ENCODE results near the gene ADGRG3. TPM values are rescaled to one million over a fixed set of nuclear protein-coding genes. Genes with fewer than 3 reads are reported as not detected.
A peak's percentile ranks its signal among the peaks of the same experiment; 100 is the strongest.

The ADGRG3 gene
- total RNA-seq, 1 donor from 2014 or later = 5.8 TPM

DNA sequence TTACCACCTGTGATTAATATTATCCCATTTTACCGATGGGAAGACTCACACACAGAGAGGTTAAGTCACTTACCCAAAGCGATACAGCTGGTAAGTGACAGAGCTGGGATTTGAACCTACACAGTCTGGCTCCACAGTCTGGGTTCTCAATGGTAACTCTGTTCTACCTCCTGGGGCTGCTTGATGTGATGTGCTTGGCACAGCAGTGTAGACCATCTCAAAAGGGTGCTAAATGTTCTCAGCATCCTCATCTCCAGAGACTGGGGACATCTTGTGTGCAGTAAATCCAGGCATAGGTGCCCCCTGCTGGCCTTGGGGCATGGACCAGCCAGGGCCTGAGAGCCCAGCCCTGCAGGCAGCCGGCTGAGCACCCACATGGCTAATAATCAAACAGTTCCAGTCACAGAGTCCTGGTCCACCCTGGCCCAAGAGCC is 52.1 kb downstream of the ADGRG3 start:
- ATAC-seq (peak; percentile 82), DNase-seq (no peak)
- no peaks in the 10 kb centered on the region for H3K4me1 ChIP-seq
- no peaks in the 10 kb centered on the region for H3K9me3 ChIP-seq
- H3K27ac ChIP-seq = no peak overlapping the region
- no peaks in the 10 kb centered on the region for H3K27me3 ChIP-seq
- H3K36me3 ChIP-seq = no peaks in the 10 kb centered on the region
- peak; percentile 52 for TF ChIP-seq CTCF (IDR thresholded peaks at IDR 0.05)
- H3K4me3 ChIP-seq = no peak overlapping the region
- intact Hi-C loops (cut with DNase I) = no loop called here

DNA sequence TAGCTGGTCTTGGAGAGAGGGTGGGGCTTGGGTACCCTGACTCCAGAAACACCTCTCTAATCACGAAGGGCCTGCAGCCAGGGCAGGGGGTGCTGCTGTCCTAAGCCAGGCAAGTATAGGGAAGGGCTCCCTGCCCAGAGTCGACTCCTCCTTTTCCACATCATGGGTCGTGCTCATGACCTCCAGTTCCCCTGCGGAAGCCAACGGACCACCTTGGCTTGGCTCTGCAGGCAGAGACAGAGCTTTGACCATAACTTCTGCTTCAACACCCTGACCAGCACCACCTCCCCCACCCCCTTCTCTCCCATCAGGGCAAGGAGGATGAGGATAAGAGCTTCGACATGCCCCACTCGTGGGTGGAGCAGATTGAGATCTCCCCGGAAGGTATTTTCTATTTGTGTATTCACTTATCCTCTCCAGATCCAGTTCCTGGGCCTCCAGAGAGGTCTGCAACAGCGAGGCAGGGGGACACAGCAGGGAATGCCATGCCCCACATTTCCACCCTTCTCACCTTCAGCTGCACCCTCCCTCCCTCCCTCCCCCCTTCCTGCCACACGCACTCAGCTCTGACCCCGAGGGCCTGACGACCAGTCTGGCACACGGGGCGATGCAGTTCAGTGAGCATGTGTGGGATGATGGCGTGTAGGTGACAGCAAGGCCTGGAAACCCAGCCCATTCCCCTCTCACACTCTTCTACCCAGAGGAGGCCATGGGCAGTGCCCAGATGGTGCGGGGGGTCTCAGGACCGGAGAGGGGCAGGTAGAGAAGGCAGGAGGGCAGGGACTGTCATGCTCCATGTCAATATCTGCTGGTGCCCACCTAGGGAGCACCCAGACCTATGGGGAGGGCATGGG is 53.5 kb downstream of the ADGRG3 start:
- H3K9me3 ChIP-seq = no peaks in the 10 kb centered on the region
- no peak for DNase-seq
- H3K4me1 ChIP-seq = no peaks in the 10 kb centered on the region
- H3K36me3 ChIP-seq = no peaks in the 10 kb centered on the region
- H3K27me3 ChIP-seq = no peaks in the 10 kb centered on the region
- ATAC-seq = no peak
- no peak overlapping the region for H3K4me3 ChIP-seq
- intact Hi-C loops (cut with DNase I) = no loop called here
- H3K27ac ChIP-seq = no peak overlapping the region
- TF ChIP-seq CTCF (IDR thresholded peaks at IDR 0.05) = no peak

DNA sequence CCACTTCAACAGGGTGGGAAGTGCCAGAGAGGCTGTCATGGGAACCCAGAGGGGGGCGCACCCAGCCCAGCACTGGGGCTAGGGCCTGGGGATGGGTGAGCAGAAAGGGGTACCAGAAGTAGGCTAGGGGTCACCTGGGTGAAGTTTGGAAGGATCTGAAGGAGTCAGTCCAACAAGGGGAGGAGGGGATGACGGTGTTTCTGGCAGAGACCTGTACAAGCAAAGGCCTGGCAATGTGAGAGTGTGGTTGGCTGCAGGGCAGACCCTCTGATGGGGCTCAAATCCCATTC is 54.0 kb downstream of the ADGRG3 start:
- no peak for ATAC-seq
- Histone ChIP-seq H3K4me1 (no peaks in the 10 kb centered on the region), H3K9me3 (no peaks in the 10 kb centered on the region), H3K4me3 (no peak overlapping the region), H3K27me3 (no peaks in the 10 kb centered on the region), H3K36me3 (no peaks in the 10 kb centered on the region), H3K27ac (no peak overlapping the region)
- intact Hi-C loops (cut with DNase I) = no loop called here
- DNase-seq = no peak
- no peak for TF ChIP-seq CTCF (IDR thresholded peaks at IDR 0.05)

DNA sequence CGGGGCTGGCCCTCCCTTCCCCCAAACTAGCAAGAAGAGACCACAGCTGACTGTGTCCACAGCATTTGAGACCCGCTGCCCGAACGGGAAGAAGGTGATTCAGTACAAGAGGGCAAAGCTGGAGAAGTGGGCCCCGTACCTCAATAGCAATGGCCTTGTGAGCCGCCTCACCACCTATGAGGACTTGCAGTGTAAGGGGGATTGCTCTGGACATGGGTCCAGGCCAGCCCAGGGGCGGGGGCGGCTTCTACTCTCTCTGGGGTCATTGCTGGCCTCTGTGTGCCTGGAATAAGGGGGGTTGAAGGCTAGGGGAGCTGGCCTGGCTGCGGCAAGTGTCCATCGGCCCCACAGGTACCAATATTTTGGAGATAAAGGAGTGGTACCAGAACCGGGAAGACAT is 54.5 kb downstream of the ADGRG3 start:
- TF ChIP-seq CTCF (IDR thresholded peaks at IDR 0.05) = no peak
- H3K36me3 ChIP-seq = no peaks in the 10 kb centered on the region
- no peak for DNase-seq
- no peak for ATAC-seq
- no peaks in the 10 kb centered on the region for H3K27me3 ChIP-seq
- H3K27ac ChIP-seq = no peak overlapping the region
- no peaks in the 10 kb centered on the region for H3K9me3 ChIP-seq
- no peaks in the 10 kb centered on the region for H3K4me1 ChIP-seq
- intact Hi-C loops (cut with DNase I) = no loop called here
- no peak overlapping the region for H3K4me3 ChIP-seq

DNA sequence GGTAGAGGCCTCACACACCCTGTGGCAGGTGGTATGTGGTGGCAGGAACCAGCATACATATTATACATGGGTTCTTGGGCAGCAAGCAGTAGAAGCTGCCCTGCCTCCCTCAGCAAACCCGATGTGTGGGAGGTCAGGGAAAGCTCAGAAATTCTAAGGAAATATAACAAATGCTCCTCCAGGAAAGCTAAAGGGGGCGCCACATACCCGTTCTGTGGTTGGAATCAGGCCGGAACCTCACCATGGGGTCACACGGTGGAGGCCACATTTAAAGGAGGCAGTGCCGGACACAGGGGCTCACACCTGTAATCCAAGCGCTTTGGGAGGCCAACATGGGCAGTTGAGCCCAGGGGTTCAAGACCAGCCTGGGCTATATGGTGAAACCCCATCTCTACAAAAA is 55.1 kb downstream of the ADGRG3 start:
- Histone ChIP-seq H3K4me1 (no peaks in the 10 kb centered on the region), H3K27me3 (no peaks in the 10 kb centered on the region), H3K4me3 (no peak overlapping the region), H3K27ac (no peak overlapping the region), H3K9me3 (no peaks in the 10 kb centered on the region), H3K36me3 (no peaks in the 10 kb centered on the region)
- DNase-seq (no peak), ATAC-seq (no peak)
- TF ChIP-seq CTCF (IDR thresholded peaks at IDR 0.05) = no peak
- intact Hi-C loops (cut with DNase I) = no loop called here

- H3K27ac ChIP-seq = no peak overlapping the region
- H3K4me3 ChIP-seq = no peak overlapping the region
- intact Hi-C loops (cut with DNase I) = no loop called here
- TF ChIP-seq CTCF (IDR thresholded peaks at IDR 0.05) = no peak
- no peaks in the 10 kb centered on the region for H3K9me3 ChIP-seq
- H3K36me3 ChIP-seq = no peaks in the 10 kb centered on the region
- no peaks in the 10 kb centered on the region for H3K4me1 ChIP-seq
- DNase-seq (no peak), ATAC-seq (no peak)
- H3K27me3 ChIP-seq = no peaks in the 10 kb centered on the region
Measured at GRCh38 chr16:57724531-57724930, 56.4 kb downstream of the ADGRG3 start.
